ENCODE measurements around the gene NMS. TPM values are rescaled to one million over a fixed set of nuclear protein-coding genes. Genes with fewer than 3 reads are reported as not detected.
A peak's percentile ranks its signal among the peaks of the same experiment; 100 is the strongest.

The NMS gene
- total and polyA plus RNA-seq, 2 of the 13 experiments (the other 11 are each of a cell fraction or from before 2014, with no cell fraction given), result not detected

- BruUV-seq (replicated peaks), result no TSS peak
- 7% methylated on average over 4 of the region's 4 CpGs for WGBS (ENCODE audit: low lambda C conversion rate)
- Histone ChIP-seq H3K9me3 (ENCODE audit: low read length) (no peaks in the 10 kb centered on the region), H3K27ac (ENCODE audit: extremely low read length, insufficient read depth, low read length) (no peak overlapping the region), H2AFZ (ENCODE audit: low read length) (no peak overlapping the region), H3K4me3 (replicated peaks in 1 of 3; ENCODE audit: insufficient read depth in 1 of 3, low read depth in 2 of 3, low read length in 3 of 3) (no peak overlapping the region), H3K36me3 (replicated peaks in 1 of 2; ENCODE audit: control insufficient read depth in 1 of 2, insufficient read depth in 2 of 2, low read length in 2 of 2) (no peaks in the 10 kb centered on the region), H3K79me2 (ENCODE audit: insufficient read depth, low read length) (no peaks in the 10 kb centered on the region), H3K27me3 (ENCODE audit: control insufficient read depth in 1 of 2, insufficient read depth in 2 of 2, low read length in 2 of 2) (peaks cover 0 to 5% of the 10 kb centered on the region in 2 experiments; a peak in 1 of 5 replicates), H3K4me2 (ENCODE audit: low read depth, low read length) (no peak overlapping the region), H3K9ac (ENCODE audit: insufficient read depth, low read depth, low read length) (no peak overlapping the region), H4K20me1 (ENCODE audit: insufficient read depth, low read length) (no peaks in the 10 kb centered on the region), H3K4me1 (ENCODE audit: insufficient read depth, low read length) (no peaks in the 10 kb centered on the region)
- ChIA-PET POLR2A (no interaction called here), CTCF (ENCODE audit: low intra/inter-chr PET ratio, low total read pairs) (no interaction called here)
- intact Hi-C loops (cut with micrococcal nuclease; ENCODE audit: unreplicated experiment), result no loop called here
- FAIRE-seq (no peak), ATAC-seq (no peak), DNase-seq (ENCODE audit: low spot score) (no peak)
- TF ChIP-seq ZNF609 (CRISPR knock-in tag; IDR thresholded peaks at IDR 0.05; ENCODE audit: borderline replicate concordance), result no peak
- TF ChIP-seq ZMYM3 (CRISPR knock-in tag; IDR thresholded peaks at IDR 0.05), result no peak
- TF ChIP-seq CREB1 (IDR thresholded peaks at IDR 0.05), result peak; percentile 58
- no peak for TF ChIP-seq CREB1 (CRISPR knock-in tag; IDR thresholded peaks at IDR 0.05)
- in situ Hi-C loops (cut with HindIII; ENCODE audit: extremely low pct_ligation_motif_present, low pct_unique_long_range_greater_than_20kb), result no loop called here
Observed at GRCh38 chr2:100424277-100424875, 45.9 kb upstream of the NMS start.
